C4-2B (cell line): ENCODE data around the gene NRG2.

Experiments
- CTCF ChIP-seq: fragments of 450-650 bp; conservative IDR thresholded peaks from 2 replicates; pipeline ENCODE4 v1.5.1; 2017; ENCODE audit warnings: mild to moderate bottlenecking
- ZFX ChIP-seq: fragments of 450-650 bp; IDR thresholded peaks from 2 replicates; pipeline ENCODE4 v1.6.1; 2017

GRCh38 chr5:139975306-139975705 lies 67.8 kb downstream of the NRG2 start:
- no peak for TF ChIP-seq CTCF
- no peak for TF ChIP-seq ZFX
